Measurements from ENCODE around the gene TRAPPC12.
A peak's percentile ranks its signal among the peaks of the same experiment; 100 is the strongest.

TRAPPC12 gene

DNA sequence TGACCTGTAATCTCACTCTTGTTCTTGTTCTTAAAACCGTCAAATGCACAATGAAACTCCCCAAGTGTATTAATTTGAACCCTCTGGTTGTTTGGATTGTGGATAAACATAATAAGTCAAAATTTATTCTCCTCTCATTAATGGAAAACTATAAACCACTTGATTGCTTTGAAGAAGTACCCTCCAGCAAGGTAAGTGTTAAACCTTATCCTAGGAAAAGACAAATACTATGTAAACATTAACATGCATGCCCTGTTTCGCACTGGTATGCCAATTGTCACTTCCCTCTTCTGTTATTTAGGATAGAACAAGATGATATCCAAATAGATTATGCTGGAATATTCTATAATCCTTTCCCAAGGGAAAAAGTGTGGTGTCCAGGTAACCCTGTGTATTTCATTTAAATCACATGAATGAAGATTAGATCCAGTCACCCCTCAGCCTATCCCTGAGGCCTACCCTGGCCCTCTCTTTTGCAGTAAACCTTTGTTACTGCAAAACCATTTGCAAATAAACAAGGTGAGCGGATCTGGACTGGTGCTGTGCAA is 138.5 kb downstream of the TRAPPC12 start:
- DNase-seq: no peak

DNA sequence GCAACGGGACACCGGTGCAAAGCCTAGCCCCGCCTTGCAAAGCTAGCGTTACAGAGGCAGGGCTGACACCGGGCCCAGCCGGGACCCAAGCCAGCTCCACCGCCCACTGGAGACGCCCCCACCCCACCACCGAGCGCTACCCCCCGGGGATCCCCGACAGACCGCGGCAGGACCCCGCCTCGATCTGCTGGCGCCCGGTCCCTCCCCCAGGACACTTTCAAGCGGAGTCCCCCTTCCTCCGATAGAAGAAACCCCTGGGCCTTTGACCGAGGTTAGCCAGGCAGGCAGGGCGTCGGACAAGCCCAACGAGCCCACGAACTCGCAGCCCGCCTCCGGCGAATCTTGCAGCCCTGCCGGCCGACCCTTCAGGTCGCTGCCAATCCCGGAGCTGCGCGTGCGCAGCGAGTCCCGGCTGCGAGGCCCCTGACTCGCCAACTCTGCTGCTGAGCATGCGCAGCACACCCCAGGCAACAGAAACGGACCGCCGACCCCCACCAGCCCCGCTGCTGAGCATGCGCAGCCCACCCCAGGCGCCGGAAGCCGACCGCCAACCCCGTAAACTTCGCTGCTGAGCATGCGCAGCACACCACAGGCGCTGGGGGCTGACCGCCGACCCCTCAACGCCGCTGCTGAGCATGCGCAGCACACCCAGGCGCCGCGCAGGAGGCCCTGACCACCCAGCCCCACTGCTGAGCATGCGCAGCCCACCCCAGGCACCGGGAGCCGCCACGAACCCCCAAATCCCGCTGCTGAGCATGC is 139.2 kb downstream of the TRAPPC12 start:
- DNase-seq: peak; percentile 98

DNA sequence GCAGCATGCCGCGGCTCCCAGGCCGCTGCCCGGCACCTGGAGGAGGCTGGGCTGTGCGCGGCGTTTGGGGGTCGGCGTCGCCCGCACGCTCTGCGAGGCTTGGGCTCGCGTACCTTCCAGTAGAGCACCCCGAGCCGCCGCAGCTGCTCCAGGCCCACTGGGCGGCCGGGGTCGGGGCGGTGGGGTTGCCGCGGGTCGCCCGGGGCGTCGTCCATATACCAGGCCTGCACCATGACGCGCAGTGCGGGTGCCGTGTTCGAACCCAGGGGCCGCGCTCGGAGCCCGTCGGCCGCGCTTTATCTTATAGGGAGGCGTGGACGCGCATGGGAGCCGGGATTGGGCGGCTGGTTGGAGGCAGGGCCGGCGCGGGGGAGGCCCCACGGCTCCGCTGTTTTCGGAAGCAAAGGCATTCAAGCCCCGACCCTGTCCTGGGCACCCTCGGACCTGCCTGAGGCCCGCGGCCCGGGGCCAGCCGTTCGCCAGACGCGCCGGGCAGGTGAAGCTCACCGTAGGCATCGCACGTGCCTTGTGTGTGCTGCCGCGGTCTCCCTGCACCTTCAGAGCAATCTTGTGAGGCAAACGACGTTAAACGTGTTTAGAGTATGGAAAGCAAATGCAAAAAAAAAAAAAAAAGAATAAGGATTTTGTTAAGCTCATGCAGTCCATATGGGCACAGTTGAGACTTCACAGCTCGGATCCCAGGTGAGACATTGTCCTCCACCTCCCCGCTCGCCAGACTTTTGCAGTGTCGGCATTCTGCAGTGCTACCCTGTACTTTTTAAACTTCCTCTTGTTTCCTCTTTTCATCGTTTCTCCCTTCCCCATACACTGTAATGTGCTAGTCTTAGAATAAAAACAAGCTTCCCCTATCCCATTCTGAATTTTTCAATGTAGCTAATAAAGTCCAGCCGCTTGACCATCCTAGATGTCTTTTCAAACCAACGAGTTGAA is 140.0 kb downstream of the TRAPPC12 start, which contains the start of gene ADI1:
TSS of gene ADI1 (minus strand) at position 277 of the 951 bp plus-strand sequence. CDS start at position 233, 44 bp downstream.
- peak; percentile 72 for DNase-seq

DNA sequence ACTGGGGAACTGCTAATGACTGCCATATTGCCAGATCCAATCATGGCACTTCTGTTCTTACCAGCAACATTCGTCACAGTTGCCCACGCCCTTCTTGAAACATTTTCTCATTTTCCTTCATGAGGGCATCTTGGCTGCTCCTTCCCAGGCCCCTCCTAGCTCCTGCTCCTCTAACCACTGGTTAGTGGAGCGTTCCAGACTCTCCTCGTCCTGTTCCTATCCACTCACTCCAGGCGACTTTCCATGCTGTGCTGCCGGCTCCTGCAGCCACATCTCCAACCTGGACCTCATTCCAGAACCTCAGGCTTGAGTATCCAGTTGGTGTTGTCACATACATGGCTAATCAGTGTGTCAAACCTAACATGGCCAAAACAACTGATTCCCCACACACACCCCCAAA is 141.1 kb downstream of the TRAPPC12 start:
- no peak for DNase-seq

DNA sequence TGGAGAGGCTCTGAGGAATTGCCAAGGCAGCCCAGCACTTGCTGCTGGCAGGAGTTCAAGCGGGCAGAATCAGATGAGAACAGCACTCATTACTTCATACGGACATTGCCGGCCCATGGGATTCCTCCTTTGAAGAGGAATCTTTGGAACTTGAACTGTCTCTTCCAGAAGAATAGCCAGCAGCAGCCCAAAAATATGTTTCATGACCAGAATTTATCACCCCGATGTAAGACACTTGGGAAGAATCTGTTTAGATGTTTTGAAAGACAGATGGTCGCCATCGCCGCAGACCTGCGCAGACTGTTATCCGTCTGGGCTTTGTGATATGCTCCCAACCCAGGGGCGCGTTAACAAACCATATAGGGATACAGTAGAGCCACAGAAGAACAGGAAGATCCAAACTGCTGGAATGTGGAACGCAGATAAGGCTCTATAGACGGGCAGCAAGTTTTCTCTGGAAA is 143.5 kb downstream of the TRAPPC12 start:
- no peak for DNase-seq

DNA sequence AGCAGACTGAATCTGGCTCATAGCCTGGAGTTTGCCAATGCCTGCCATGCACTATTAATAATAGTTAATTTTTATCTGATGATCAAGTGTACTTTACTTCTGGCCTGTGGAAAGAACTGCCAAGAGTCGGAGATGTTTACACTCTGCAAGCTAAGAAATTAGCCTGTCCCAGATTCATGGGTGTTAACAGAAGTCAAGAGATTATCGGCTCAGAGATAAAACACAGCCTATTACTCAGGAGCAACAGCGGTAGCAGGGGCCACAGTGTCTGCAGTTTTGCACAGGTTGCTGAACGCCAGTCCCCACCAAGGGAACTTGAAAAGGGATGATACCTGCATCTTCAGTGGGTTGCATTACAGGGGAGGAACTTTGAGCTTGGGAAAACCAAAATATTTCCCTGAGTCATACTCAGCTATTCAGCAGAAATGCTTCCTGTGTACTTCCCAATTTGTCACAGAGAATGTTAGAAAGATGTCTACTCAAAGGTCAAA is 144.1 kb downstream of the TRAPPC12 start:
- no peak for DNase-seq

DNA sequence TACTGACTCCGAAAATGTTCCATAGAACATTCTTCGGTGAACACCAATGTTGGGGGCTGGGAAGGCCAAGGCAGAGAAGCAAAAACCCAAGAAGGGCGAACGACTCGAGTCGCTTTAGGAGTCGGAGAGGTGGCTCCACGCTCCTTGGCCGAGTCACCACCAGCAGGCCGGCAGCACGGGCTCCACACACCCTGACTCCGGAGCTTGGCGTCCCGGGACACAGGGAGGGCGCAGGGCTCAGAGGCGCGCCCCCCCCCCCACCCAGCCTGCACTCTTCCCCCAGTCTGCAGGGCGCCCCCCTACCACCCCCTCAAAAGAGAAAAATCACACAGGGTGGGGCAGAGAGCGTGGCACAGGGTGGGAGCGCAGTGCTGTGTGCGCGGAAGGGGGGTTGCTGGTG is 147.4 kb downstream of the TRAPPC12 start:
- DNase-seq: no peak

DNA sequence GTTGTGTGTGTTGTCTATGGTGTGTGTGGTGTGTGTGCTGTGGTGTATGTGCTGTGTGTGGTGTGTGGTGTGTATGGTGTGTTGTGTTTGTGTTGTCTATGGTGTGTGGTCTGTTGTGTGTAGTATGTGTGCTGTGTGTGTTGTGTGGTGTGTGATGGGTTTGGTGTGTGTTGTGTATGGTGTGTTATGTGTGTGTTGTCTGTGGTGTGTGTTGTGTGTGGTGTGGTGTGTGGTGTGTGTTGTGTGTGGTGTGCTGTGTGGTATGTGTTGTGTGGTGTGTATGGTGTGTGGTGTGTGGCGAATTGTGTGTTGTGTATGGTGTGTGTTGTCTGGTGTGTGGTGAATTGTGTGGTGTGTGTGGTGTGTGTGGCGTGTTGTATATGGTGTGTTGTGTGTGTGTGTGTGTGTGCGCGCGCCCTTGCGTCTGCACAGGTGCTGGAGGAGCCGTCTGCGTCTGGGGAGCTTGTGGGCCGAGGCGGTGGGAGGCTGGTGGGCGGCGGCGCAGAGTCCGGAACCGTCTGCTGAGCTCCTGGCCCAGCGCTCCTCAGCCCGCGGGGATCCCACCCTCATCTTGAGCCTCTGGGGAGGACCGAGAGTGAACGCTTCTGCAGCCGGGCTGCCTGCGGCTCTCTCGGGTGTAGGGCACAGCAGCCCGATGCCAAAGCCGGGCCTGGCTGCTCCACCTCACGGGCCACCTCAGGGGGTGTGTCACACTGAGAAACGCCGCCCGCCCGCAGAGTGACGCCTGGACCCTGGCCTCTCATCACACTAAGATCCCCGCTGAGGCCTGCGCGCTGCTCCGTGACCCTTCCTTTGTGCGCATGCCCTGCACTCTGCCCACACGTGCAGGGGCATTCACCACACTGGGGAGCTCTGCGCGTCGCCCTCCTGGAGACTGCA is 148.6 kb downstream of the TRAPPC12 start:
- no peak for DNase-seq

Measured in stimulated activated CD4-positive, alpha-beta T cell treated with anti-CD3 and anti-CD28 coated beads, Interleukin-12 subunit alpha, Interleukin-12 subunit beta, amount 100 ng/mL, for 4 hours (primary cell).